Osteocyte (in vitro differentiated cells): ENCODE measurements around the gene ARL8B. TPM values are rescaled to one million over a fixed set of nuclear protein-coding genes. Genes with fewer than 3 reads are reported as not detected.

Source experiments
- DNase-seq: peaks from one replicate; pipeline ENCODE4 v3.0.0; 2021; ENCODE audit warnings: mixed read lengths; ENCODE audit not compliant: unreplicated experiment; ENCODE audit errors: extremely low spot score
- H3K27ac Mint-ChIP-seq: one replicate; pipeline ENCODE4 v1.8.0; 2021; ENCODE audit warnings: mild to moderate bottlenecking, mixed read lengths; ENCODE audit not compliant: unreplicated experiment
- H3K27me3 Mint-ChIP-seq: one replicate; pipeline ENCODE4 v1.8.0; 2021; ENCODE audit warnings: mixed read lengths; ENCODE audit not compliant: unreplicated experiment
- H3K36me3 Mint-ChIP-seq: one replicate; pipeline ENCODE4 v1.8.0; 2021; ENCODE audit warnings: mixed read lengths; ENCODE audit not compliant: unreplicated experiment
- H3K4me1 Mint-ChIP-seq: one replicate; pipeline ENCODE4 v1.8.0; 2021; ENCODE audit warnings: mixed read lengths; ENCODE audit not compliant: unreplicated experiment
- H3K4me3 Mint-ChIP-seq: one replicate; pipeline ENCODE4 v1.8.0; 2021; ENCODE audit warnings: mild to moderate bottlenecking, moderate library complexity, mixed read lengths; ENCODE audit not compliant: unreplicated experiment
- H3K9me3 Mint-ChIP-seq: one replicate; pipeline ENCODE4 v1.8.0; 2021; ENCODE audit warnings: mixed read lengths; ENCODE audit not compliant: unreplicated experiment
- CTCF ChIP-seq: fragments of 200-600 bp; sonication (generic); IDR thresholded peaks from 2 replicates; pipeline ENCODE4 v1.5.0; 2021; ENCODE audit warnings: antibody characterized with exemption, mild to moderate bottlenecking, moderate library complexity
- total RNA-seq: library from RNA; stranded (reverse); gene quantifications from 2 replicates; pipeline ENCODE4 v1.2.1, GENCODE V29; 2021

The ARL8B gene
- total RNA-seq, 1 donor from 2014 or later, result 86.0 TPM

GRCh38 chr3:5219216-5219615 lies 97.1 kb downstream of the ARL8B start:
- no peaks in the 10 kb centered on the region for H3K9me3 Mint-ChIP-seq
- peaks cover 30% of the 10 kb centered on the region for H3K36me3 Mint-ChIP-seq
- H3K4me3 Mint-ChIP-seq, result no peak overlapping the region
- DNase-seq, result no peak
- no peak for TF ChIP-seq CTCF
- no peaks in the 10 kb centered on the region for H3K27me3 Mint-ChIP-seq
- H3K27ac Mint-ChIP-seq, result no peak overlapping the region
- H3K4me1 Mint-ChIP-seq, result no peaks in the 10 kb centered on the region

- no peak for TF ChIP-seq CTCF
- Mint-ChIP-seq H3K27me3 (no peaks in the 10 kb centered on the region), H3K4me1 (no peaks in the 10 kb centered on the region), H3K27ac (peak overlapping the region; percentile 35), H3K9me3 (no peaks in the 10 kb centered on the region), H3K36me3 (peaks cover 28% of the 10 kb centered on the region), H3K4me3 (no peak overlapping the region)
- DNase-seq, result no peak
These were observed 98.1 kb downstream of the ARL8B start for GRCh38 chr3:5220193-5220592.

GRCh38 chr3:5220667-5221431 lies 98.8 kb downstream of the ARL8B start:
- DNase-seq, result no peak
- no peaks in the 10 kb centered on the region for H3K27me3 Mint-ChIP-seq
- peaks cover 23% of the 10 kb centered on the region for H3K36me3 Mint-ChIP-seq
- no peaks in the 10 kb centered on the region for H3K4me1 Mint-ChIP-seq
- no peaks in the 10 kb centered on the region for H3K9me3 Mint-ChIP-seq
- H3K27ac Mint-ChIP-seq, result no peak overlapping the region
- no peak for TF ChIP-seq CTCF
- no peak overlapping the region for H3K4me3 Mint-ChIP-seq

- H3K27ac Mint-ChIP-seq, result no peak overlapping the region
- peaks cover 19% of the 10 kb centered on the region for H3K36me3 Mint-ChIP-seq
- H3K27me3 Mint-ChIP-seq, result no peaks in the 10 kb centered on the region
- TF ChIP-seq CTCF, result no peak
- DNase-seq, result no peak
- H3K9me3 Mint-ChIP-seq, result no peaks in the 10 kb centered on the region
- no peaks in the 10 kb centered on the region for H3K4me1 Mint-ChIP-seq
- no peak overlapping the region for H3K4me3 Mint-ChIP-seq
These were observed 99.6 kb downstream of the ARL8B start for GRCh38 chr3:5221701-5222100.

GRCh38 chr3:5222283-5223005 lies 100.4 kb downstream of the ARL8B start:
- Mint-ChIP-seq H3K4me3 (no peak overlapping the region), H3K27ac (no peak overlapping the region), H3K27me3 (peaks cover 2% of the 10 kb centered on the region), H3K36me3 (peaks cover 13% of the 10 kb centered on the region), H3K9me3 (no peaks in the 10 kb centered on the region), H3K4me1 (no peaks in the 10 kb centered on the region)
- TF ChIP-seq CTCF, result no peak
- no peak for DNase-seq
